GM23338 (cell line): ENCODE data around the gene SURF1. TPM values are rescaled to one million over a fixed set of nuclear protein-coding genes. Genes with fewer than 3 reads are reported as not detected.

Experiments used
- ATAC-seq: fragments of 200-7000 bp; cut with Tn5 transposase; 3 replicates; pipeline ENCODE4 v1.9.1; 2020
- DNase-seq: peaks from one replicate; pipeline ENCODE4 v3.0.0-alpha.2; 2015; ENCODE audit warnings: low spot score
- H2AFZ ChIP-seq: fragments of 200-600 bp; sonication (generic); 2 replicates; pipeline ENCODE4 v1.8.0; 2016; ENCODE audit warnings: antibody characterized with exemption, mild to moderate bottlenecking, moderate library complexity
- H3F3A ChIP-seq: fragments of 200-600 bp; sonication (generic); replicated peaks from 2 replicates; pipeline ENCODE4 v1.8.0; 2017; ENCODE audit warnings: antibody characterized with exemption, mixed run types, low read depth
- H3K27ac ChIP-seq: fragments of 200-600 bp; sonication (generic); 2 replicates; pipeline ENCODE4 v1.6.1; 2016; ENCODE audit warnings: low read depth
- H3K27me3 ChIP-seq: fragments of 200-600 bp; sonication (generic); 2 replicates; pipeline ENCODE4 v1.8.0; 2016; ENCODE audit warnings: mild to moderate bottlenecking, mixed run types, moderate library complexity; ENCODE audit not compliant: insufficient read depth
- H3K36me3 ChIP-seq: fragments of 200-600 bp; sonication (generic); 2 replicates; pipeline ENCODE4 v1.8.0; 2016; ENCODE audit warnings: mild to moderate bottlenecking; ENCODE audit not compliant: insufficient read depth
- H3K4me1 ChIP-seq: fragments of 200-600 bp; sonication (generic); 2 replicates; pipeline ENCODE4 v1.8.0; 2016; ENCODE audit warnings: mild to moderate bottlenecking, moderate library complexity; ENCODE audit not compliant: insufficient read depth
- H3K4me2 ChIP-seq: fragments of 200-600 bp; sonication (generic); 2 replicates; pipeline ENCODE4 v1.7.1; 2017; ENCODE audit warnings: mixed run types
- H3K4me3 ChIP-seq: fragments of 200-600 bp; sonication (generic); 2 replicates; pipeline ENCODE4 v1.6.1; 2016; ENCODE audit warnings: mixed run types
- H3K79me2 ChIP-seq: fragments of 200-600 bp; sonication (generic); replicated peaks from 2 replicates; pipeline ENCODE4 v1.8.0; 2017; ENCODE audit warnings: mild to moderate bottlenecking; ENCODE audit not compliant: insufficient read depth
- H3K9me2 ChIP-seq: fragments of 200-600 bp; sonication (generic); 2 replicates; pipeline ENCODE4 v1.8.0; 2017; ENCODE audit not compliant: insufficient read depth
- H4K20me1 ChIP-seq: fragments of 200-600 bp; sonication (generic); replicated peaks from 2 replicates; pipeline ENCODE4 v1.8.0; 2017; ENCODE audit warnings: mild to moderate bottlenecking; ENCODE audit not compliant: insufficient read depth
- H3K27ac Mint-ChIP-seq: 2 replicates; pipeline ENCODE4 v1.8.0; 2020; ENCODE audit warnings: inconsistent platforms, mild to moderate bottlenecking, moderate library complexity, mixed read lengths
- H3K27me3 Mint-ChIP-seq: 3 replicates; pipeline ENCODE4 v1.8.0; 2022; ENCODE audit warnings: low read depth, mild to moderate bottlenecking, moderate library complexity, mixed read lengths, inconsistent platforms; ENCODE audit not compliant: insufficient read depth, poor library complexity
- H3K36me3 Mint-ChIP-seq: 3 replicates; pipeline ENCODE4 v1.8.0; 2021; ENCODE audit warnings: low read depth, mild to moderate bottlenecking, inconsistent platforms, moderate library complexity, mixed read lengths
- H3K4me1 Mint-ChIP-seq: 3 replicates; pipeline ENCODE4 v1.8.0; 2020; ENCODE audit warnings: mild to moderate bottlenecking, inconsistent platforms, mixed read lengths
- H3K4me3 Mint-ChIP-seq: 3 replicates; pipeline ENCODE4 v1.8.0; 2021; ENCODE audit warnings: moderate library complexity, mild to moderate bottlenecking, inconsistent platforms, mixed read lengths
- H3K9me3 Mint-ChIP-seq: 3 replicates; pipeline ENCODE4 v1.8.0; 2020; ENCODE audit warnings: moderate library complexity, mild to moderate bottlenecking, inconsistent platforms, mixed read lengths
- CREB1 ChIP-seq: fragments of 250-450 bp; sonication (Bioruptor Pico); IDR thresholded peaks from 2 replicates; pipeline ENCODE4 v1.5.0; 2020; ENCODE audit warnings: low read depth, mild to moderate bottlenecking, moderate library complexity
- CTCF ChIP-seq, 2 experiments: fragments of 200-600 bp in 1 of 2; sonication (generic) in 1 of 2; conservative IDR thresholded peaks; 2 replicates each; pipeline versions ENCODE4 v1.5.1 to v1.6.1; 2016 to 2017; ENCODE audit warnings: antibody characterized with exemption in 2 of 2, low read depth in 2 of 2, mild to moderate bottlenecking in 2 of 2, moderate library complexity in 1 of 2
- JUNB ChIP-seq: IDR thresholded peaks from one replicate; pipeline ENCODE4 v1.6.1; 2016; ENCODE audit warnings: antibody characterized with exemption; ENCODE audit not compliant: unreplicated experiment
- POLR2AphosphoS5 ChIP-seq: IDR thresholded peaks from 2 replicates; pipeline ENCODE4 v1.6.1; 2016; ENCODE audit warnings: antibody characterized with exemption, low read depth
- STAT1 ChIP-seq: IDR thresholded peaks from one replicate; pipeline ENCODE4 v1.6.1; 2016; ENCODE audit warnings: antibody characterized with exemption; ENCODE audit not compliant: unreplicated experiment
- ZNF462 ChIP-seq: fragments of 250-450 bp; sonication (Bioruptor Pico); IDR thresholded peaks from 2 replicates; pipeline ENCODE4 v1.5.0; 2020; ENCODE audit warnings: mild to moderate bottlenecking, moderate library complexity
- polyA plus RNA-seq: library from polyadenylated mRNA; unstranded; fragments of >200 nt; fragmentation: Nextera tagmentation; extraction: Ambion mirVana; gene quantifications from 2 replicates; pipeline ENCODE4 v1.2.1, GENCODE V29; 2016
- total RNA-seq: library from RNA; depleted of rRNA; stranded (reverse); fragments of >200 nt; shearing (Covaris generic); gene quantifications from 2 replicates; pipeline ENCODE4 v1.2.3, GENCODE V29; 2014

The SURF1 gene
- total and polyA plus RNA-seq, 2 experiments from 2014 or later = 39.1 to 52.6 TPM

- Histone ChIP-seq H3K4me1 (peaks cover 10% of the 10 kb centered on the region; the same call in 1 of the 2 replicates), H4K20me1 (peaks cover 41% of the 10 kb centered on the region), H3K79me2 (peaks cover 53% of the 10 kb centered on the region), H3F3A (no peaks in the 10 kb centered on the region), H3K4me2 (peak overlapping the region; percentile 90), H3K9me2 (no peaks in the 10 kb centered on the region), H3K27me3 (peaks cover 13% of the 10 kb centered on the region), H2AFZ (no peak overlapping the region), H3K4me3 (peak overlapping the region; percentile 98), H3K27ac (no peak overlapping the region; the same call in 1 of the 2 replicates), H3K36me3 (peaks cover 7% of the 10 kb centered on the region; the same call in 1 of the 2 replicates)
- peak overlapping the region; percentile 98 for H3K4me3 Mint-ChIP-seq
- TF ChIP-seq CREB1 (CRISPR knock-in tag) = no peak
- no peak; the same call in 1 of the 2 replicates for TF ChIP-seq POLR2AphosphoS5
- TF ChIP-seq CTCF (conservative IDR thresholded peaks at IDR 0.05; ENCODE audit: low read depth in 2 of 2) = peak; percentile 37 to 55
- no peak for TF ChIP-seq JUNB
- no peak for TF ChIP-seq STAT1
- TF ChIP-seq ZNF462 = no peak
- peaks cover 17% of the 10 kb centered on the region for H3K4me1 Mint-ChIP-seq
- peak overlapping the region; percentile 91 for H3K27ac Mint-ChIP-seq
- H3K9me3 Mint-ChIP-seq = peaks cover 14% of the 10 kb centered on the region; the same call in 2 of the 3 replicates
- peak; percentile 24 for ATAC-seq
- H3K27me3 Mint-ChIP-seq = peaks cover 29% of the 10 kb centered on the region
- H3K36me3 Mint-ChIP-seq = peaks cover 30% of the 10 kb centered on the region
- DNase-seq = peak; percentile 47
Measured at GRCh38 chr9:133375116-133375723, 18.9 kb upstream of the SURF1 start.
